A549 treated with GW870086 at 1 μM for 4 hours (cell line): ENCODE data around the gene TPT1. TPM values are rescaled to one million over a fixed set of nuclear protein-coding genes. Genes with fewer than 3 reads are reported as not detected.

Source experiments
- total RNA-seq: library from RNA; stranded (reverse); fragments of 200-300 nt; extraction: Qiagen RNA extraction; gene quantifications from 5 replicates; pipeline ENCODE4 v1.2.3, GENCODE V29; 2022; ENCODE audit warnings: low read depth

The TPT1 gene
- 1,882 to 2,484 TPM (median 2,180 TPM) in 5 replicates for total RNA-seq

DNA sequence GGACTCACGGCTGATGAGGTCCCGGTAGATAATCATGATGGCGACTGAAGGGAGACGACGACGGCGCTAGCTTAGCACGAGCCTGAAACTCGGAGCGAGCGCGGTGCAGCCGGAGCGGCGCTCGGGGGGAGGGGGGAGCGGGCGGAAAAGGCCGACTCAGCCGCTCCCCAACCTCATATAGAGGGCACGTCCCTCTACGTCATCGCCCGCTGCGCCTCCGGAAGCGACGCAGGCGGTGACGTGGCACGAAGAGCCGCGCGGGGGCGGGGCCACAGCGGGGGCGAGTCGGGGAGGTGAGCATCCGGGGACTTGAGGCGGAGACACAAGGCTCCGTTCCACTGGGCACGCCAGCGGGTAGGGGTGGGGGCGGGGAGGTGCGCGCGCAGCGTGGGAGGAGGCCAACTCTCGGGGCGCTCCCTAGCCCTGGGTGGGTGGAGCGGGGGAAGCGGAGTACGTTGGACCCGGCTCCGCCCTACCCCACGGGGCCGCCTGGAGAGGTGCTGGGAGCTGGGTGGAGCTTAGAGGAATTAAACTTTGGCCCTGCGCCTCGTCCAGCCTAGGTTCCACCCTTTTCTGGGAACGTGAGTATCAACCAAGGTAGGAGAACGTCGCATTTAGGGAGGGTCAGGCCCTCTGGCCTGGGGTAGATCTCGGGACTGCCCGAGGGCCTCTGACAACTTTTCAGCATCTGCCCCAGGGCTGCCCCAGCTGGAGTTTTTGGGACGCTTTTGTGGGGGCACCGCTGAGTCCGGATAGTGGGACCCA, at the start of gene TPT1:
TPT1 (minus strand) TSS at position 150 of the 765 bp plus-strand sequence; CDS start at position 36, 114 bp downstream.

Other genes starting within 250 kb of the TPT1 start
- 19.2 to 22.4 TPM (median 20.9 TPM) in 5 replicates for gene GTF2F2, start 220.7 kb downstream of the TPT1 start, total RNA-seq
- gene KCTD4, start 140.1 kb downstream of the TPT1 start, total RNA-seq, result not detected in 5 replicates
- gene SLC25A30, start 77.2 kb upstream of the TPT1 start, total RNA-seq, result 7.5 to 9.3 TPM (median 8.3 TPM) in 5 replicates
- gene COG3, start 123.8 kb upstream of the TPT1 start, total RNA-seq, result 11.6 to 18.0 TPM (median 14.0 TPM) in 5 replicates